ENCODE results near the gene GJC1. TPM values are rescaled to one million over a fixed set of nuclear protein-coding genes. Genes with fewer than 3 reads are reported as not detected.

The GJC1 gene
- 0.20 TPM in 2 replicates for total RNA-seq

DNA sequence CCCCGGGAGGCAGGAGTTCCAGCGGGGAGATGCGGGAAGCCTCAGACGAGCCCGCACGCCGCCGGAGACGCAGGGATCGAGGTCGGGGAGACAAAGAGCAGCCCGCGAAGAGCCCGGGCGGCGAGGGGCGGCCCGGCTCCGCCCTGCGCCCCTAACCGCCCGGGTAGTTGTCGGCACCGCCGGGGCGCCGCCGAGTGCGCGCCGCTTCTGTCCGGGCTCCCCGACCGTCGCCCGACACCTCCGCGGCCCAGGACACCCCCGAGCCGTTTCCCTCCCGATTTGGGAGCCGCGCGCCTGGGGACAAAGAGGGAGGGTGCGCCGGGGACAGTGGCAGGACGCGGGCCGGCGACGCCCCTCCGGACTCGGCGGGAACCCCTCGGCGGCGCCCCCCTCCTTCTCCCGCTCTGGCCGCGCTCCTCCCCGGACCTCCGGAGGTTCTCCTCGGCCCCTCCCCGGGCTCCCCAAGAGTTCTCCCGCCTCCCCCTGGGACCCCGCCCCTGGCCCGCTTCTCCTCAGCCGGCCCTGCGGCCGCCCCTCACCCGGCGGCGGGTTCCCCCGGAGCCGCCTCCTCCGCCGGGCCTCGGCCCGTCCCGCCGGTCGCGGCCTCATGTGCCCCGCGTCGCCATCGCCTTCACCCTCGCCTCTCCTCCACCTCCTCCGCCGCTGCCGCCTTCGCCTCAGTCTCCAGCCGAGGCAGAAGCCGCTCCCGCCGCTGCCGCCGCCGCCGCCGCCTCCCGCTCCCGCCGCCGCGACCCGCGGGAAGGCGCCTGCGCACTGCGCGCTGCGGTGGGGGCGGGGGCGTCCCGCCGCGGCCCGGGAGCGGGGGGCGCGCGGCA lies at the start of gene GJC1:
Gene GJC1 (minus strand): TSS at position 765 of the 836 bp plus-strand sequence. CDS start 24,470 bp downstream, outside the sequence.
- intact Hi-C loops (cut with micrococcal nuclease): no loop called here
- DNase-seq: peak; percentile 30
- CTCF ChIA-PET: no interaction called here
- Mint-ChIP-seq H3K27ac (no peak within 1 kb of the TSS), H3K27me3 (peaks cover 54% of the 10 kb centered on the region), H3K9me3 (no peaks in the 10 kb centered on the region), H3K36me3 (ENCODE audit: low read depth) (no peaks in the 10 kb centered on the region), H3K4me3 (peak within 1 kb of the TSS; percentile 80), H3K4me1 (peaks cover 13% of the 10 kb centered on the region)
- ATAC-seq (ENCODE audit: low read depth): peak; percentile 64
- POLR2A ChIA-PET: no interaction called here
- TF ChIP-seq, protein P1, sequence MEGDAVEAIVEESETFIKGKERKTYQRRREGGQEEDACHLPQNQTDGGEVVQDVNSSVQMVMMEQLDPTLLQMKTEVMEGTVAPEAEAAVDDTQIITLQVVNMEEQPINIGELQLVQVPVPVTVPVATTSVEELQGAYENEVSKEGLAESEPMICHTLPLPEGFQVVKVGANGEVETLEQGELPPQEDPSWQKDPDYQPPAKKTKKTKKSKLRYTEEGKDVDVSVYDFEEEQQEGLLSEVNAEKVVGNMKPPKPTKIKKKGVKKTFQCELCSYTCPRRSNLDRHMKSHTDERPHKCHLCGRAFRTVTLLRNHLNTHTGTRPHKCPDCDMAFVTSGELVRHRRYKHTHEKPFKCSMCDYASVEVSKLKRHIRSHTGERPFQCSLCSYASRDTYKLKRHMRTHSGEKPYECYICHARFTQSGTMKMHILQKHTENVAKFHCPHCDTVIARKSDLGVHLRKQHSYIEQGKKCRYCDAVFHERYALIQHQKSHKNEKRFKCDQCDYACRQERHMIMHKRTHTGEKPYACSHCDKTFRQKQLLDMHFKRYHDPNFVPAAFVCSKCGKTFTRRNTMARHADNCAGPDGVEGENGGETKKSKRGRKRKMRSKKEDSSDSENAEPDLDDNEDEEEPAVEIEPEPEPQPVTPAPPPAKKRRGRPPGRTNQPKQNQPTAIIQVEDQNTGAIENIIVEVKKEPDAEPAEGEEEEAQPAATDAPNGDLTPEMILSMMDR (IDR thresholded peaks at IDR 0.05): no peak

DNA sequence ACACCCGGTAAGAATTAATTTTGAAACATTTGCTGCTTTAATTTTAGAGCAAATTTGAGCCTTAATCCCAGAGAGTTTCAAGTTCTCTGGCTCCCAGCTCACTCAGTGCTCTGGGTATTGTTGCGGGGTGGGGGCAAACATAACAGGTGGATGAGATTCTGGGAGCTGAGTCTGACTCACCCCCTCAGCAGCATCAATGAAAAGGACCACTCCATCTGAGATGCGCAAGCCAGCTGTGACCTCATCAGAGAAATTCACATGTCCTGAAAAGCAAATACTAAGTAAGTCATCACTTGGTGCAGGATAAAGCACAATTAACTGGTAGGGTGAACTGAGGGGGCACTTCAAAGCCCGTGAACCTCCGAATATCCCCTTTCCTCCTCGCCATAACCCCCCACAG lies 49.3 kb upstream of the GJC1 start:
- TF ChIP-seq, protein P1 (IDR thresholded peaks at IDR 0.05): no peak
- ATAC-seq (ENCODE audit: low read depth) (no peak), DNase-seq (no peak)
- no peaks in the 10 kb centered on the region for H3K4me1 Mint-ChIP-seq
- H3K36me3 Mint-ChIP-seq (ENCODE audit: low read depth): peaks cover 88% of the 10 kb centered on the region
- POLR2A ChIA-PET: no interaction called here
- H3K27me3 Mint-ChIP-seq: no peaks in the 10 kb centered on the region
- intact Hi-C loops (cut with micrococcal nuclease): no loop called here
- H3K27ac Mint-ChIP-seq: no peak overlapping the region
- CTCF ChIA-PET: interaction anchor here (0.7 to 3.2 kb wide), 5 partner anchors 19 to 346 kb away, joined by 3 to 28 read pairs (median 3); partner anchors contain the start of gene EFTUD2
- no peaks in the 10 kb centered on the region for H3K9me3 Mint-ChIP-seq
- H3K4me3 Mint-ChIP-seq: no peak overlapping the region

DNA sequence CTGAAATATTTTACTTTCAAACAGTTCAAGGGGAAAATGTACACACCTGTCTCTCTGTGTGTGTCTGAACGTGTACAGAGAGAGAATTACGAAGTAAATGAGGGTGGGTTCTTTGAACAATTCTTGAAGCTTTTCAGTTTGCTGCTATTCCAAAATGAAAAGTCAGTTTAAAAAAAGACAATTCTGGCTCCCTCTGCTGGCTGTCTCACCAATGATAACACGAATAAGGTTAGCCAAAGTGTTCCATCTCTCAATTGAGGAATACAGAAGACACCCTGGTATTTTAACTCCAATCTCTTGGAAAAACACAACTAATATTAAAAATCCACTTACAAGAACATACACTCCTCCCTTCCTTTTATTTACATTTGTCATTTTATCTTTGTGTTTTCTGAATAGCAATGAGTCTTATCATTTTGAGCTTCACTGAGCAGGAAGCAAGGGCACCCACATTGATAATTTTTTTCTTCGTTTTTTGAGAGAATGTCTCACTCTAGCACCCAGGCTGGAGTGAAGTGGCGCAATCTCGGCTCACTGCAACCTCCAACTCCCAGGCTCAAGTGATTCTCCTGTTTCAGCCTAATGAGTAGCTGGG lies 48.6 kb upstream of the GJC1 start:
- CTCF ChIA-PET: interaction anchor here (0.7 to 3.2 kb wide), 7 partner anchors 14 to 345 kb away, joined by 3 to 28 read pairs (median 3); partner anchors contain the start of gene EFTUD2
- no peaks in the 10 kb centered on the region for H3K4me1 Mint-ChIP-seq
- DNase-seq: no peak
- intact Hi-C loops (cut with micrococcal nuclease): loop anchor here (1.0 kb wide), 1 partner anchor 103 kb away; no protein-coding TSS in a partner anchor
- no peak overlapping the region for H3K4me3 Mint-ChIP-seq
- no peak for ATAC-seq (ENCODE audit: low read depth)
- no peak overlapping the region for H3K27ac Mint-ChIP-seq
- TF ChIP-seq, protein P1 (IDR thresholded peaks at IDR 0.05): no peak
- H3K9me3 Mint-ChIP-seq: no peaks in the 10 kb centered on the region
- no peaks in the 10 kb centered on the region for H3K27me3 Mint-ChIP-seq
- POLR2A ChIA-PET: interaction anchor here (0.8 kb wide), 1 partner anchor 20 kb away, joined by 3 read pairs; no protein-coding TSS in a partner anchor
- peaks cover 89% of the 10 kb centered on the region for H3K36me3 Mint-ChIP-seq (ENCODE audit: low read depth)

DNA sequence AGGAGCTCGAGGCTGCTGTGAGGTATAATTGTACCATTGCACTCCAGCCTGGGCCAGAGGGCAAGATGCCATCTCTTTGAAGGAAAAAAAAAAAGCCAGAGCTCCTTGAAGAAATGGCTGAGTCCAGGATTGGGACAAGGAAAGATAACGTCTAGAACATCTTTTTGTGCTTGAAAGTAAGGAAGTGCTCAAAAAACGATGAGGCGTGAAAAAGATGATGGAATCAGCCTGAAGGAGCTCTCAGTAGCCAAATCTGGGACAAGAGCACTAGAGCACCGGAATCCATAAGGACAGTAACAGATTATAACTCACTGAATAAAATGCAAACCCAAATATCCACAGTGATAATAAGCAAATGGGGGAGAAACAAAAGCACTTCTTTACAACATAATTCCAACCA lies 47.0 kb upstream of the GJC1 start:
- ChIA-PET CTCF (interaction anchor here (1.3 to 3.2 kb wide), 2 partner anchors 13 to 103 kb away, joined by 3 to 28 read pairs; no protein-coding TSS in a partner anchor), POLR2A (interaction anchor here (0.7 kb wide), 1 partner anchor 15 kb away, joined by 3 read pairs; no protein-coding TSS in a partner anchor)
- TF ChIP-seq, protein P1 (IDR thresholded peaks at IDR 0.05): no peak
- Mint-ChIP-seq H3K27ac (no peak overlapping the region), H3K4me1 (no peaks in the 10 kb centered on the region), H3K9me3 (no peaks in the 10 kb centered on the region), H3K4me3 (no peak overlapping the region), H3K36me3 (ENCODE audit: low read depth) (peaks cover 86% of the 10 kb centered on the region), H3K27me3 (no peaks in the 10 kb centered on the region)
- DNase-seq (no peak), ATAC-seq (ENCODE audit: low read depth) (no peak)
- intact Hi-C loops (cut with micrococcal nuclease): no loop called here

DNA sequence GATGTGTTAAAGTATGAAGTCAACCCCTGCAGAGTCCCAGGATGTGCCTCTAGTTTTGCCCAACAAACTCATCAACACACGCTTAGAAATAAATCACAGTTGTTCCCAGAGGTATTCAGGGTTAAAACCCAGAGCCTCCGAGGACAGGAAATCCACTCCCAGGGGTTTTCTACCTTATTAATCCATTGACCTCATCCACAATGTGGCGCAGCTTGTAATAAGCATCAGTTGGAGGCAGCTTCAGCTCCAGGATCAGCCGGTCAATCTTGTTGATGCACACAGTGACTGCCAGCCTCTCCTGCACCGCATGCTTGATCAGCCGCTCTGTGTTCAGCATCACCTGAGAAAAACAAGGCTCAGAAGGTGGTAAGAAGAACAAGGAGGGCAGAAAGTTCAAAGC lies 45.7 kb upstream of the GJC1 start:
- ATAC-seq (ENCODE audit: low read depth): no peak
- CTCF ChIA-PET: no interaction called here

More for the DNA sequence above, 45.7 kb upstream of the GJC1 start:
- H3K36me3 Mint-ChIP-seq (ENCODE audit: low read depth): peaks cover 85% of the 10 kb centered on the region
- intact Hi-C loops (cut with micrococcal nuclease): no loop called here
- H3K27me3 Mint-ChIP-seq: no peaks in the 10 kb centered on the region
- no peak overlapping the region for H3K4me3 Mint-ChIP-seq
- POLR2A ChIA-PET: no interaction called here
- DNase-seq: no peak
- H3K4me1 Mint-ChIP-seq: no peaks in the 10 kb centered on the region
- TF ChIP-seq, protein P1 (IDR thresholded peaks at IDR 0.05): no peak
- no peaks in the 10 kb centered on the region for H3K9me3 Mint-ChIP-seq
- H3K27ac Mint-ChIP-seq: no peak overlapping the region
